ENCODE measurements around the gene ZFAND6. TPM values are rescaled to one million over a fixed set of nuclear protein-coding genes. Genes with fewer than 3 reads are reported as not detected.
A peak's percentile ranks its signal among the peaks of the same experiment; 100 is the strongest.

ZFAND6 gene
- total and polyA plus RNA-seq, 10 of the 15 experiments (the other 5 are each of a cell fraction or from before 2014, with no cell fraction given), result 78.9 to 179 (median 135) TPM

DNA sequence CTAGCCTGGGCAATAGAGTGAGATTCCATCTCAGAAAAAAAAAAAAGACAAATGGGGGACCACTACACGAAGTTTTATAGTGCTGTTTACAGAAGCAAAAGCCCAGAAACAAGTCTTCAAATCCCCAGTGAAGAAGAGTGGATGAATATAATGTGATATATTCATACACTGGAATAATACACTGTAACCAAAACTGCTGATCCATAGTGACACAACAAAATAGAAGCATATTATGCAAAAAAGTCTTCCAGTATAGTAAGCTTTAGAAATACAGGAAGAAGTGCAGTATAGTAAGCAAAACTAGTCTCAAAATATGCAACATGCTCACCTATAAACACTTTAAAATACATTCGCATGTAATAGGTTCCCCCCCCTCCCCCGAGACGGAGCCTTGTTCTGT is 81.4 kb downstream of the ZFAND6 start (continued):
- no peak for TF ChIP-seq YY1 (IDR thresholded peaks at IDR 0.05; ENCODE audit: low read depth, low read length)
- no peak for TF ChIP-seq CBX3 (IDR thresholded peaks at IDR 0.05; ENCODE audit: borderline replicate concordance, low read depth)

- 96% methylated on average over 5 of the region's 5 CpGs for WGBS (ENCODE audit: insufficient coverage, insufficient replicate concordance, low lambda C conversion rate, missing lambda C conversion rate)
- TSS peak; percentile 12 for BruUV-seq (replicated peaks)
- Histone ChIP-seq H3K4me3 (no peak overlapping the region), H3K4me1 (ENCODE audit: control insufficient read depth, insufficient read depth, low read length) (no peaks in the 10 kb centered on the region), H3K9me3 (replicated peaks; ENCODE audit: control insufficient read depth, insufficient read depth, low read length) (no peaks in the 10 kb centered on the region), H3K79me2 (ENCODE audit: control insufficient read depth, insufficient read depth, low read length) (no peaks in the 10 kb centered on the region), H3K27ac (ENCODE audit: control insufficient read depth, insufficient read depth) (no peak overlapping the region), H4K20me1 (ENCODE audit: control insufficient read depth, insufficient read depth) (no peaks in the 10 kb centered on the region), H3K9ac (ENCODE audit: control insufficient read depth, insufficient read depth, low read length) (no peak overlapping the region), H2AFZ (ENCODE audit: control insufficient read depth, low read depth, low read length) (no peak overlapping the region), H3K27me3 (replicated peaks in 1 of 2; ENCODE audit: control insufficient read depth in 2 of 2, insufficient read depth in 2 of 2, low read length in 1 of 2) (no peaks in the 10 kb centered on the region), H3K4me2 (ENCODE audit: control insufficient read depth, insufficient read depth) (no peak overlapping the region), H3K36me3 (ENCODE audit: control insufficient read depth in 2 of 2, insufficient read depth in 2 of 2, low read length in 1 of 2) (peaks cover 0 to 5% of the 10 kb centered on the region in 2 experiments; a peak in 2 of 4 replicates)
- in situ Hi-C loops (cut with MboI) (no loop called here), intact Hi-C loops (cut with micrococcal nuclease; ENCODE audit: unreplicated experiment) (no loop called here)
- POLR2A ChIA-PET, result no interaction called here
- FAIRE-seq (no peak), DNase-seq (ENCODE audit: low read depth, low spot score) (no peak), ATAC-seq (no peak)
- RAD21 ChIA-PET (ENCODE audit: unreplicated experiment), result no interaction called here
- TF ChIP-seq SMARCA5 (IDR thresholded peaks at IDR 0.05), result no peak
- TF ChIP-seq ZNF384 (IDR thresholded peaks at IDR 0.05; ENCODE audit: borderline replicate concordance, low read depth, low read length), result no peak
- SMC1A ChIA-PET (ENCODE audit: uncharacterized antibody, unreplicated experiment), result interaction anchor here (2.2 kb wide), 1 partner anchor 11 kb away, joined by 5 read pairs; no protein-coding TSS in a partner anchor
- CTCF ChIA-PET, result interaction anchor here (0.6 kb wide), 1 partner anchor 335 kb away, joined by 3 read pairs; no protein-coding TSS in a partner anchor
Observed at GRCh38 chr15:80141916-80142598, 82.6 kb downstream of the ZFAND6 start.

DNA sequence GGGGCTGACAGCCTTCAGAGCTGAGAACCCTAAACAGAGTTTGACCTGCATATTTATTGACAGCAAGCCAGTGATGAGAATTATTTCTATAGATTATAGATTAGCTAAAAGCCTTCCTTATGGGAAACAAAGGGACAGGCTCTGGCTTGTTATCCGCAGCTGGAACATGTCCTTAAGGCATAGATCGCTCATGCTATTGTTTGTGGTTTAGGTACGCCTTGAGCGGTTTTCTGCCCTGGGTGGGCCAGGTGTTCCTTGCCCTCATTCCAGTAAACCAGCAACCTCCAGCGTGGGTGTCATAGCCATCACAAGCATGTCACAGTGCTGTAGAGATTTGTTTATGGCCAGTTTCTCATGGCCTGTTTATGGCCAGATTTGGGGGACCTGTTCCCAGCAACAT is 83.2 kb downstream of the ZFAND6 start:
- ChIA-PET POLR2A (no interaction called here), SMC1A (ENCODE audit: uncharacterized antibody, unreplicated experiment) (interaction anchor here (2.2 kb wide), 1 partner anchor 12 kb away, joined by 5 read pairs; no protein-coding TSS in a partner anchor), CTCF (interaction anchor here (0.6 kb wide), 1 partner anchor 335 kb away, joined by 3 read pairs; no protein-coding TSS in a partner anchor), RAD21 (ENCODE audit: unreplicated experiment) (no interaction called here)
- no peaks in the 10 kb centered on the region for H3K9me3 ChIP-seq (replicated peaks; ENCODE audit: control insufficient read depth, insufficient read depth, low read length)
- H3K4me3 ChIP-seq, result no peak overlapping the region
- H2AFZ ChIP-seq (ENCODE audit: control insufficient read depth, low read depth, low read length), result no peak overlapping the region
- no peak overlapping the region for H3K4me2 ChIP-seq (ENCODE audit: control insufficient read depth, insufficient read depth)
- no peaks in the 10 kb centered on the region for H3K36me3 ChIP-seq (ENCODE audit: control insufficient read depth in 2 of 2, insufficient read depth in 2 of 2, low read length in 1 of 2)
- H3K27me3 ChIP-seq (replicated peaks in 1 of 2; ENCODE audit: control insufficient read depth in 2 of 2, insufficient read depth in 2 of 2, low read length in 1 of 2), result no peaks in the 10 kb centered on the region
- H3K27ac ChIP-seq (ENCODE audit: control insufficient read depth, insufficient read depth), result no peak overlapping the region
- no peaks in the 10 kb centered on the region for H4K20me1 ChIP-seq (ENCODE audit: control insufficient read depth, insufficient read depth)
- intact Hi-C loops (cut with micrococcal nuclease; ENCODE audit: unreplicated experiment) (no loop called here), in situ Hi-C loops (cut with MboI) (no loop called here)
- no peak overlapping the region for H3K9ac ChIP-seq (ENCODE audit: control insufficient read depth, insufficient read depth, low read length)
- DNase-seq (ENCODE audit: low read depth, low spot score) (no peak), ATAC-seq (no peak), FAIRE-seq (no peak)
- WGBS (ENCODE audit: insufficient coverage, insufficient replicate concordance, low lambda C conversion rate, missing lambda C conversion rate), result 89% methylated on average over 5 of the region's 5 CpGs
- H3K79me2 ChIP-seq (ENCODE audit: control insufficient read depth, insufficient read depth, low read length), result no peaks in the 10 kb centered on the region
- no TSS peak for BruUV-seq (replicated peaks)
- no peaks in the 10 kb centered on the region for H3K4me1 ChIP-seq (ENCODE audit: control insufficient read depth, insufficient read depth, low read length)
- TF ChIP-seq CHD1 (IDR thresholded peaks at IDR 0.05; ENCODE audit: low read depth, low read length) (no peak), DPF2 (IDR thresholded peaks at IDR 0.05) (no peak), CHD2 (IDR thresholded peaks at IDR 0.05; ENCODE audit: borderline replicate concordance, low read depth, low read length) (no peak), EED (IDR thresholded peaks at IDR 0.05; ENCODE audit: low read depth) (no peak), ZNF384 (IDR thresholded peaks at IDR 0.05; ENCODE audit: borderline replicate concordance, low read depth, low read length) (no peak), CBX3 (IDR thresholded peaks at IDR 0.05; ENCODE audit: borderline replicate concordance, low read depth) (no peak), MEF2B (IDR thresholded peaks at IDR 0.05; ENCODE audit: partially characterized antibody, poor library complexity, severe bottlenecking) (no peak), SMAD1 (IDR thresholded peaks at IDR 0.05; ENCODE audit: low read depth, partially characterized antibody) (no peak), TARDBP (IDR thresholded peaks at IDR 0.05; ENCODE audit: borderline replicate concordance) (no peak), PML (IDR thresholded peaks at IDR 0.05; ENCODE audit: low read length) (no peak)

All from GM12878 (cell line).